Neural progenitor cell (in vitro differentiated cells): ENCODE measurements around the gene WNT2.

ENCODE experiments used
- EZH2 ChIP-seq: fragments of 200-600 bp; sonication (generic); IDR thresholded peaks from 2 replicates; pipeline ENCODE4 v1.6.1; 2017; ENCODE audit warnings: antibody characterized with exemption, mild to moderate bottlenecking, moderate library complexity
- TF ChIP-seq, protein P1 (sequence below): fragments of 200-600 bp; sonication (generic); IDR thresholded peaks from 2 replicates; pipeline ENCODE4 v1.5.1; 2017; ENCODE audit warnings: antibody characterized with exemption, mild to moderate bottlenecking

DNA sequence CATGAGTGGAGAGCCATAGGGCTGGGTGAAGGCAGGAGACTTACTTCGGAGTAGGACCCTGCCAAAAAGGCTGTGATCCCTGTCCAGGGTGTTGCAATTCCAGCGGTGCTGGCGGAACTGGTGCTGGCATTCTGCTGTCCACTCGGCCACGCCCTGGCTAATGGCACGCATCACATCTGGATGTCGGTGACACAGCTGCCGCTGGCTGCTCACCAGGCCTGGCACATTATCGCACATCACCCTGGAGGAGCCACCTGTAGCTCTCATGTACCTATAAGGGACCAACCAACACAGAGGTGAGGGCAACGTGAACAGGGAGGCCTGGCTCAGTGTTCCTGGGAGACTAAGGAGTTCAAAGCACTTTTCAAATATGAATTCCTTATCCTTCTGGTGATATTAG is 2.3 kb downstream of the WNT2 start:
- TF ChIP-seq, protein P1, sequence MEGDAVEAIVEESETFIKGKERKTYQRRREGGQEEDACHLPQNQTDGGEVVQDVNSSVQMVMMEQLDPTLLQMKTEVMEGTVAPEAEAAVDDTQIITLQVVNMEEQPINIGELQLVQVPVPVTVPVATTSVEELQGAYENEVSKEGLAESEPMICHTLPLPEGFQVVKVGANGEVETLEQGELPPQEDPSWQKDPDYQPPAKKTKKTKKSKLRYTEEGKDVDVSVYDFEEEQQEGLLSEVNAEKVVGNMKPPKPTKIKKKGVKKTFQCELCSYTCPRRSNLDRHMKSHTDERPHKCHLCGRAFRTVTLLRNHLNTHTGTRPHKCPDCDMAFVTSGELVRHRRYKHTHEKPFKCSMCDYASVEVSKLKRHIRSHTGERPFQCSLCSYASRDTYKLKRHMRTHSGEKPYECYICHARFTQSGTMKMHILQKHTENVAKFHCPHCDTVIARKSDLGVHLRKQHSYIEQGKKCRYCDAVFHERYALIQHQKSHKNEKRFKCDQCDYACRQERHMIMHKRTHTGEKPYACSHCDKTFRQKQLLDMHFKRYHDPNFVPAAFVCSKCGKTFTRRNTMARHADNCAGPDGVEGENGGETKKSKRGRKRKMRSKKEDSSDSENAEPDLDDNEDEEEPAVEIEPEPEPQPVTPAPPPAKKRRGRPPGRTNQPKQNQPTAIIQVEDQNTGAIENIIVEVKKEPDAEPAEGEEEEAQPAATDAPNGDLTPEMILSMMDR, result no peak
- no peak for TF ChIP-seq EZH2
